ENCODE measurements around the gene CELA1.

The CELA1 gene

GRCh38 chr12:51346581-51346980 is at the start of gene CELA1:
TSS of gene CELA1 (minus strand) at chr12:51346679. CDS start at chr12:51346638, 41 bp downstream.
- no peak for DNase-seq

DNA sequence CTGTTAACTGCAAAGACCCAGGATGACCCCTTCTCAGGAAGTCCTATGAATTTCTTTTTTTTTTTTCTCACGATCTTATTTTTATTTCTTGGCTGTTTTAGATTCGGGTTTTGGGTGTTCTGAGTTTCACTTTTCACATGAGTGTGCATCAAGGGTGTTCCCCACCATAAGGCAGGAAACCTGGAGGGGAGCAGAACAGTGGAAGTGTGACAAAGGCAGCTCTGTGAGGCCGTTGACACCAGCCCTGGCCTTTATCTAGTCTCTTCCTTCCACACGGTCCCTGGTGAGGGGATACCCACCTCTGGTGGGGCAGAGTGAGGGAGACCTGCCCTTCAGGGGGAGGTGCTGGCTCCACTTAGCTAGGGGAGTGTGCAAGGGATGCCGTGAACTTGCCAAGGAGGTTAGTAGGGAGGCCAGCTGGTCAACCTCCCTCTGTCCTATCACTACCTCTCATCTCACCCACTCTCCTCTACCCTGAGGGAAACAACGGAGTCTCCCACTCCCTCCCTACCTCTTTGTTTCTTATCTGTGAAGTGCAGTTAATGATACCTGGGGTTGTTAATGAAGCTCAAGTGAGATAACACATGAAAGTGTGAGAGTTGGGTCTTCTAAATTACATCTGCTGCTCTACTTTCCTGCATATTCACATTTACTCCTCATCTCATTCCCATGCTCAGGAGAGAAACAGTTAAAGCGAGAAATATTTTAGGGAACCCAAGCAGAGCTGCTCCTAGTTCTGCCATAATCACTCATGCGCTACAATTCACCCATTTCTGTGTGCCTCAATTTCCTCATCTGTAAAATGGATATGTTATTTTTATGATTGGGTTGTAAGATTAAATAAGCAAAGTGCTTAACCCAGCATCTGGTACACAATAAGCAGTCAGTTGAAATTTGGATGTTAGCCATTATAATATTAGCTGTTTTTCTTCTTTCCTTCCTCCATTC is 49.1 kb upstream of the CELA1 start:
- peak; percentile 32 for DNase-seq

DNA sequence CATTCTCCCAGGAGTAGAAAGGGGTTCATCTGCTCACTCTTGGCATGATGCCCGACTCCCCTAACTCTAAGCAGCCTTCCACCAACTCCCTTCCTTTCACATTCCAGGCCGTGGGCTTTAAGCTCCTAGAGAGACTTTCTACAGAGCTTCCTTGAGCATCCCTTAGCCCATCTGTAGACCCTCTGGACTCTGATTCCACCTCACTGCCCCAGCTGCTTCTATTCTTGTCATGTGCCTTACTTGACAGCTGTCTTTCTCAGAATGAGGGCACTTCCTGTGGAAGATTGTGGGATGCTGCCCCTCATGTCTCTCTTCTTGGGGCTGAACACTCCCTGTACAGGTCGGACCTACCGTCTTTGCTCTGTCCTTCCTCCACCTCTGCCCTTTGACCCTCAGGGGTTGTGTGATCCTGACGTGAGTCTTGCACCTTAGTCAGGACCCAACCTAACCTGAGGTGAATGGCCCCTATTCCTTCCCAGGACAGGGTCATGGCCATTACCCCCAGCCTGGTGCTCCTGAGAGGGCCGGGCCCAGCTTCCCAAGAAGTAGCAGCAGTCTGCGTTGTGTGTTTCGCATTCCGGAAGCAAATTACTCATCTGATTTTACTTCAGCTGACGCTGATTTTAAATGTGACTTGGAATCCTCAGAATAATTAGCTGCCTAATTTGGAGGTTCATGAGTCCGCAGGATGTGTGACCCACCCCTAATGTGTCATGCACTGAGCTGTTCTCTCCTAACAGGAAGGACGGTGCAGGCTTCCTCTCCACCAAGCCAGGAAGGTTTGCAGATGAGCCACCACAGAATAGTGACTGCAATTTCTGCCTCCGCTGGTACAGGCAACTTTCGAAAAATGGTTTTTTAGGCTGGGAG is 47.4 kb upstream of the CELA1 start:
- DNase-seq = peak; percentile 61

GRCh38 chr12:51392556-51393237 is 46.2 kb upstream of the CELA1 start:
- peak; percentile 36 for DNase-seq

- DNase-seq = peak; percentile 81
Measured at GRCh38 chr12:51391283-51392123, 45.0 kb upstream of the CELA1 start, which contains the start of gene GALNT6. TSS of gene GALNT6 (minus strand) at chr12:51391406. CDS start at chr12:51379781, 11,625 bp downstream.

GRCh38 chr12:51390891-51391282 is 44.4 kb upstream of the CELA1 start:
- no peak for DNase-seq

- no peak for DNase-seq
Measured at GRCh38 chr12:51390457-51390856, 44.0 kb upstream of the CELA1 start.

GRCh38 chr12:51389302-51389999 is 43.0 kb upstream of the CELA1 start:
- DNase-seq = no peak

DNA sequence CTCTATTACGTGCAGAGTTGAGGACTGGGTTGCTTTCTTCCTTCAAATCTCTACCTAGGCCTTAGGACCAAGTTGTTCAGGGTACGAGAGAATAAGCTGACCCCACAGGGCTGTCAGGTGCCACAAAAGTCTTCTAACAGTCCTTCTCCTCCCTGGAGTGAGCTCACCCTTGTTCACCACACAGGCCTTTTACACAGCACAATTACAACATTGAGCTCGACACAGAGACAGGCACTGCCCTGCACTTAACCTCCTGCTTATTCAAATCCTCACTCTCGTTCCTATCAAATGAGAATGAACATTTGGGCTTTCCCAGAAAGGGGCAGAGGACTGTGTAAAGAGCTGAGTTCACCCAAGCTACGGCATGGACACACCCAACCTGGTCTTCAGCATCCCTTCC is 42.4 kb upstream of the CELA1 start:
- DNase-seq = no peak

GRCh38 chr12:51388069-51388799 is 41.8 kb upstream of the CELA1 start:
- DNase-seq = no peak

GRCh38 chr12:51386351-51386750 is 39.9 kb upstream of the CELA1 start:
- DNase-seq = no peak

GRCh38 chr12:51383269-51383905 is 36.9 kb upstream of the CELA1 start:
- DNase-seq = no peak

DNA sequence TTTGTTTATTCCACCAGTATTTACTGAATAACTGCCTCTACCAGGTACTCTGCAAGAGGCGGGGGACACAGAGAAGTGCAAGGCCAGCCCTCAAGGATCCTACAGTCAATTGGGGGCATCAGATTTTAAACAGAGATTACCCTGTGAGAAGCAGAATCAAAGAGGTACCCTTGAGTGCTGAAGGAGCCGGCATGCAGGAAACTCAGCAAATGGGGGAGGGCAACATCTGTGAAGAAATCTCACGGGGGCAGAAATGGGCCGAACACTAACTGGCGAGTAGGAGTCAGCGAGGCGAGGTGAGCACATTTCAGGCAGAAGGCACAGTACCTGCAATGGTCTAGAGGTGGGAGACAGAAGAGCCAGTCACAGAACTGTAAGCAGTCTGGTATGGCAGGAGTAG is 35.7 kb upstream of the CELA1 start:
- no peak for DNase-seq

DNA sequence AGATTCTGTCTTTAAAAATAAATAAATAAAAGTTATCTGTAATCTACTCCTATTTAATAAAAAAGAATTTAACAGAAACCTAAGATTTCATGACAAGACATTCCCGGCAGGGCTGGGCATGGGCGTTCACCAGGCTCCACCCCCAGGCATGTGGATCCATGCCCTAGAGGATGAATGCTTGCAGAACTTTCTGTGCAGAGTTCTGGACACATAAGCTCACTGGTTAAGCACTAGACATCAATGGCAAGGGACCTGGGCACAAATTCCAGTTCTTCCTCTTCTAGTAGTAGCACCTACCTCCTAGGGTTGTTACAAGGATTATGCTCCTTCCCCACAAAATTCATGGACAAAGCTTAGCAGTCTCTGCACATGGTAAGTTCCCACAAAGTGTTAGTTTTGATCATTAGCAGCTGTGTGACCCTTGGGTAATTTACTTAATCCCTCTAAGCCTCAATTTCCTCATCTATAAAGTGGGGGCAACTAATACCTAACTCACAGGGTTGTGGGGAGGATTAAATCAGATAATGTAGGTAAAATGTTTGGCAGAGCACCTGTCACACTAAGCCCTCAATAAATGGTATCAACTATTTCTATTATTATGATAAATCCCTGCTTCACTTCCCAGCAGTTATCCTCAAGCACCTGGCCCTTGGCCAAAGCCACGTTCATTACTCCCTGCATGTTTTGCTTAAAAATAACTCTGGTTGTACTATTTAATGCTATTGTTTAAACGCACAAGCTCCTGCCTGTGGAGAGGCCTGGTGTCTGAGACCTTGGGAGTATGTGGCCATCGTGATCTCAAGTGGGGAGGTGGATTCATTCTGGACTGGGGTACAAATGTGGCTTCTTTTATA is 35.0 kb upstream of the CELA1 start:
- DNase-seq = no peak

DNA sequence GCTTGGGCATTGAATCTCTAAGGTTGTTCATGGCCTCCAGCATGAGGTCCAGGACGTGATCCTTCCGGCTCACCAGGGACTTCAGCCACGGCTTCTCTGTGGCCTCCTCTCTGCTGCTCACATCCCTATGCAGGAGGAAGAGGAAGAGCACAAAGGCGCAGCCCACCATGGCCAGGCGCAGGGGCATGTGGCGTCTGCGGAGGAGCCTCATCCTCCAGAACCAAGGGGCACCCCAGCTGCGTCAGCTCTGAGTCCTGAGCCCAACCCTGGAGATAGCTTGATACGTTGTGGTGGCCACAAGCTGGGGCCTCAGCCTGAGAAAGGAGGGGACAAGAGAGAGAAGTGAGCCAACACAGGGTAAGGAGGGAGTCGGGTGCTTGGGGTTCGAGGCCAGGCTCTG is 33.1 kb upstream of the CELA1 start:
- DNase-seq = no peak

GRCh38 chr12:51378749-51379148 is 32.3 kb upstream of the CELA1 start:
- no peak for DNase-seq

- DNase-seq = no peak
Measured at GRCh38 chr12:51377099-51377984, 30.9 kb upstream of the CELA1 start.

GRCh38 chr12:51374856-51375255 is 28.4 kb upstream of the CELA1 start:
- DNase-seq = no peak

Data from CD4-positive, alpha-beta T cell treated with Interleukin-21 for 1 hour (primary cell).